Right forelimb (tissue), 1 donor: ENCODE data around the gene IFNLR1.

ENCODE experiments used
- DNase-seq: peaks from one replicate; pipeline ENCODE4 v3.0.0-alpha.2; 2018

Gene IFNLR1

GRCh38 chr1:24175033-24175755, 11.9 kb downstream of the IFNLR1 start:
- DNase-seq, result no peak

DNA sequence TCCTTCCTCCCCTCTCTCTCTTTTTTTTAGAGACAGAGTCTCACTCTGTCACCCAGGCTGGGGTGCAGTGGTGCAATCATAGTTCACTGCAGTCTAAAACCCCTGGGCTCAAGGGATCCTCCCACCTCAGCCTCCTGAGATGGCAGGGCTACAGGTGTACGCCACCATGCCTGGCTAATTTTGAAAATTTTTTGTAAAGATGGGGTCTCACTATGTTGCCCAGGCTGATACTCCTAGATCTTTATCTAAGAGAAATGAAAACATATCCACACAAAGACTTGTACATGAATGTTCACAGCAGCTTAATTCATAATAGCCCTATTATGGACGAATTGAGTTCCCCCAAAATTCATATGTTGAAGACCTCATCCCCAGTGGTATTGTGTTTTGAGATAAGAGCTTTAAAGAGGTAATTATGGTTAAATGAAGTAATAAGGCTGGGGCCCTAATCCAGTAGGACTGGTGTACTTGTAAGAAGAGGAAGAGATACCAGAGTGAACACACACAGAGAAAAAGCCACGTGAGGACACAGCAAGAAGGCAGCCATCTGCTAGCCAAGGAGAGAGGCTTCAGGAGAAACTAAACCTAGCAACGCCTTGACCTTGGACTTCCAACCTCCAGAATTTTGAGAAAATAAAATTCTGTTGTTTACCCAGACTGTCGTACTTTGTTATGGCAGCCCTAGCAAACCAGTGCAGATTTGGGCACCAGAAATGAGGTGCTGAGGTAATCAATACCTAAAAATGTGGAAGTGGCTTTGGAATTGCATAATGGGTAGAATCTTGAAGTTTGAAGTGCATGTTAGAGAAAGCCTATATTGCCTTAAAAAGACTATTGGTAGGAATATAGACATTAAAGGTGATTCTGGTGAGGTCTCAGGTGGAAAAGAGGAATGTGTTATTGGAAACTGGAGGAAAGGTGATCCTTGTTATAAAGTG, 13.2 kb downstream of the IFNLR1 start:
- DNase-seq, result no peak

DNA sequence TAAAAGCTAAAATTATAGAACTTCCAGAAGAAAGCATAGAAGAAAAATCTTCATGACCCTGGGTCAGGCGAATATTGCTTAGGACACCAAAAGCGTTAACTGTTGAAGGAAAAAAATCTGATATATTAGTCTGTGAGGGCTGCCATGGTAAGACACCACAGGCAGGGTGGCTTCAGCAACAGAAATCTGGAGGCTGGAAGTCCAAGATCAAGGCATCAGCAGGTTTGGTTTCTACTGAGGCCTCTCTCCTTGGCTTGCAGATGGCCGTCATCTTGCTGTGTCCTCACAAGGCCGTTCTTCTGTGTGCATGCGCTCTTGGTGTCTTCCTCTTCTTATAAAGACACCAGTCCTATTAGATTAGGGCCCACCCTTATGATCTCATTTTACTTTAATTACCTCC, 14.5 kb downstream of the IFNLR1 start:
- no peak for DNase-seq

- DNase-seq, result no peak
Observed at GRCh38 chr1:24169286-24169685, 17.8 kb downstream of the IFNLR1 start.

GRCh38 chr1:24168245-24168644, 18.8 kb downstream of the IFNLR1 start:
- no peak for DNase-seq

GRCh38 chr1:24167008-24167407, 20.1 kb downstream of the IFNLR1 start:
- DNase-seq, result no peak

DNA sequence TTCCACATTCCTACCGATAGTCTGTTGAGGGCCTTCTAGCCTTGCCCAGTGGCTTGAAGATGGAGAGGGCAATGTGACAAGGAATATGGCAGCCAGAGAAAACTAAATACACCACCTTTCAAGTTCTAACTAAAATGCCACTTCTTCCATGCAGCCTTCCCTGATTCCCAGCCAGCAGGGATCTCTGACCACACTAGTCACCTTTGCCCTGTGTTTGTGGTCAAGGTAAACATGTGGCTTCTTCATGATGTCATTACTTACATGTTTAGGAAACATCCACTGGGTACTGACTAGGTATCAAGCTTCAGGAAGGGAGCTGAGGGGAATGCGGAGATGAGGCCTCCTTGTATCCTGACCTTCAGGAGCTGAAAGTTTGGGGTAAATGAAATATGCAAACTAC, 21.6 kb downstream of the IFNLR1 start:
- DNase-seq, result no peak

DNA sequence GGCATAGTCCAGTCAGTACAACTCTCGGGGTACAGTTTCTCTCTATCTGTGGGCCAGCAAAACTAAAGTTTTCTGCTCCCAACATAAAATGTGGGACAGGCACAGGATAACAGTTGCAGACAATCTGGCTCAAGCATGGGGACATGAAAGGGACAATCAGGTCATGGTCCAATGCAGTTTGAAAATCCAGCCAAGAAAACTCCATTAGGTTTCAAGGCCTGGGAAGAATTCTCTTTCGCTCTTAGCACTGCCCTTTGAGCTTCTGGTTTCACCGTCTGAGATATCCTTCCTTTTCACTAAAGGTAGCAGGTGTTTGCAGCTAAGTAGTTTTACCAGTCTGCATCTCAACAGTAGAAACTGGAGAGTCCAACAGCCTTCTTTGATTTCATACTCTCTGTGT, 23.1 kb downstream of the IFNLR1 start:
- no peak for DNase-seq

DNA sequence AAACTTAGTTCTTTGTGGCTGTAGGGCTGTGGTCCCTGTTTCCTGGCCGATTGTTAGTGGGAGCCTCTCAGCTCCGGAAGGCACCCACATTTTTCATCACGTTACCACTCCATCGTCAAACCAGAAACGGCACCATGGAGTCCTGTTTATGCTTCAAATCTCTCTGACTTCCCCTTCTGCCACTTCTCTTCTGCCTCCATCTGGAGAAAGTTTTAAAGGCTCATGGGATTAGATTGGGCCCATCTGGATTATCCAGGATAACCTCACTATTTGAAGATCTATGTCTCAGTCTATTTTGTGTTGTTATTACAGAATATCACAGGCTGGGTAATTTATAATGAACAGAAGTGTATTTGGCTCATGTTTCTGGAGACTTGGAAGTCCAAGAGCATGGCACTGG, 24.9 kb downstream of the IFNLR1 start:
- DNase-seq, result no peak

- no peak for DNase-seq
Observed at GRCh38 chr1:24161270-24161669, 25.8 kb downstream of the IFNLR1 start.

- DNase-seq, result no peak
Observed at GRCh38 chr1:24159366-24159765, 27.7 kb downstream of the IFNLR1 start.

DNA sequence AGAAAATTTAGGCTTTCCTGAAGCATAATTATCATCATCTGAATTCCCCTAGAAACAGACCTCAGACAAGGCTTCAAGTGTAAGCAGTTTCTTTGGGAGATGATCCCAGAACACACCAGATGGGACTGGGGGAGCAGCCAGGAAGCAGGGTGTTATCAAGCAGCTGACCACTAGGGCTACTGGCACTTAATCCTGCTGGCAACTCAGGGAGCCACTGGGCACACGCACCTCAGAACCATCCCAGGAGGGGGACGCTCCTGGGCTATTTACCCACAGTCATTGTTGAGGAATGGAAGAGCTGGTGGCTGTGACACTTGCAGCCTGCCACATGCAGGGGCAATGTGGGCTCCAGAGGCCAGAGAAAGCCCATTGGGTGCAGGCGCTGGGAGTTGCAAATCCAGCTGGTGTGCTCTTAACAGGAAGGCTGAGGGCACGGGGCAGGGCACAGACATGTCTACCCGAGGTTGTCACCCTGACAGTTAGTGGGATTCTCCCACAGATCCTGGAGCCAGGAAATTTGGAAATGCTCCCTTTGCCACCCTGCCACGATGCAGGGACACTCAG, 29.1 kb downstream of the IFNLR1 start:
- DNase-seq, result no peak

DNA sequence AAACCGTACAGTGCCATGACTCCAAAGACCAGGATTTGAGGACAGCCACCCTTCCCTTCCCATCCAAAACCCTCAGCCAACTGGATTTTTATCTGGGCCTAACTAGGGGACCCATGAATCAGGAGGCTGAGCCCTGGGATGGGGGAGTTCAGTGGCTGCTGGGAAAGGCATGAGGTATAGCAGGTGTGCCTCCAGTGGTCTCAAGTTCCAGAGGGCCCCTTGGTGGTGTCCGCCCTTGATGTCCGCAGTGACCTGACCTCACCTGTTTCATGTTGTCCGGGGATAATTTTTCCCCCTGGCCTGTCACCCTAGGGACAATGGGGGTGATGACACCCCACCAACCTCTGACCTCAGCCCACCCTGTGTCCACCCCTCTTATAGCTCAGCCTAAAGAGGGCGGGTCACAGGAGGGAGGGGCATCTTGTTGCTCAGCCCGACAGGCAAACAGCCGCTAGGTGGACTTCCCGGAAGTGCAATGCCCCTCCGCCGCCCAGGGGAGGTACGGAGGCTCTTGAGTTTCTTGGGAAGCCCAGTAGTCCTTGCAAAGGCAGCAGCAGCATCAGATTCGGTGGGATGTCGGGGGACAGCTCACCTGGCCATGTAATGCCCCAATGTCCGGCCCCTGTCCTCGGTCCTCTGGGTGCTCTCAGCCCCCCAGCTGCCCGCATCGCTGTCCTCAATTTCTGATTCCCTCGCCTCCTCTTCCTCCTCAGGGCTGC, 30.4 kb downstream of the IFNLR1 start:
- no peak for DNase-seq

- DNase-seq, result no peak
Observed at GRCh38 chr1:24155011-24155782, 31.9 kb downstream of the IFNLR1 start.

GRCh38 chr1:24154215-24154614, 32.9 kb downstream of the IFNLR1 start:
- no peak for DNase-seq

GRCh38 chr1:24152631-24153494, 34.2 kb downstream of the IFNLR1 start:
- DNase-seq, result no peak

DNA sequence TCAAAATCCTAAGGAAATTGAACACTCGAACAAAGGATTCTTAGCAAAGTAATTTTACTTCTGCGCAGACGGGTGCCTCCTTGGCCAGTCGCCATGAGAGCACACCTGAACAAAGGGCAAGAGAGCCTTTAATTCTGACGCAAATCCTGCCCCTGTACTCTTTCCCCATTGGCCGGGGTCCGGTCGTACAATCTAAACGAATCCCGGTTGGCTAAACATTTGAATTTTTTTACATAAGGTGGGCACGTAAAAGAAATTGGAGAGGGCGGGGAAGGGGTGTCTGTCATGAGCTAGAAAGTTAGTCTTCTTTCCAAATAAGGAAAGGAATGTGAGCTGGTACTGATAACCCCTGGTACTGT, 35.9 kb downstream of the IFNLR1 start:
- DNase-seq, result no peak

DNA sequence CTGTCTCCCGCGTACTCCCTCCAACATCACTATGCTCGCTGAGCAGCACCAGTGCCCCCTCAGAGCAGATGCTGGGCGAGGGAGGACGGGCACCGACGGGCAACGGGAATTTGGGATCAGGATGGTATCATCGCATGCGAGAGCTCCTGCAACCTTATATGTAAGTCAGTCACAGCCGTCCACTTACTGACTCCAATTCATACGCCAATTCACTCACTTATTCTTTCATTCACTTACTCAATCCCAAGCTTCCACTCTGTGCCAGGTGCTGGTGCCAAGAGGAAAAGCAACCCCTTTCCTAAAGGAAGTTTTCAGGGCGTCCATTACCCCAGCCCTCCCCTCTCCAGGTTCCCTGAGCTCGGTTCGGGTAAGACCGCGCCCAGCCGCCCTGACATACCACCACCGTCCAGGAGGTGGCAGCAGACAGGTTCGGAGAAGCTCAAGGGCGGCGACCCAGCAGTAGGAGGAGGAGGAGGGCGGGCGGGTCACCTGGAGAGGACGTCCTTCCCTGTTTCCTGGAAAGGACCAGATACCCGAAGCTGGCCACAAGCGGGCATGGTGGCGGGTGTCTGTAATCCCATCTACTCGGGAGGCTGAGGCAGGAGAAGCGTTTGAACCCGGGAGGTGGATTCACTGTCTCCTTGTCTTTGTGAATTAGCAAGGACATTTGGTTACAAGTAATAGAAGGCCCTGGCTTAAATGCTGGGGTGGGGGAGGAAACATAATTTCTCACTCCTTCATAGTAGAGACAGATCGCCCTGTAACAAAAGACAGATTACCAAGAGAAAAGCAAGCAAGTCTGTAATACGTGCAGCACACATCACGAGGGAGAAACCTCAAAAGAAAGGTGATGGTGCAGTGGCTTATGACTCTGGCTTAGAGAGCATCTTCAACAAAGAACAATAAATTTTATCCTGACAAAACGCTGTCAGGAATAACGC, 36.6 kb downstream of the IFNLR1 start:
- peak; percentile 90 for DNase-seq

GRCh38 chr1:24149866-24150233, 37.2 kb downstream of the IFNLR1 start:
- DNase-seq, result no peak

GRCh38 chr1:24147816-24148215, 39.3 kb downstream of the IFNLR1 start:
- no peak for DNase-seq
